GM19193 (cell line): ENCODE results near the gene SLC14A1.

Source experiments
- POLR2A ChIP-seq: IDR thresholded peaks from 4 replicates; pipeline ENCODE4 v1.6.1; 2011; ENCODE audit not compliant: insufficient read depth, insufficient read length; ENCODE audit errors: extremely low read depth

Gene SLC14A1

DNA sequence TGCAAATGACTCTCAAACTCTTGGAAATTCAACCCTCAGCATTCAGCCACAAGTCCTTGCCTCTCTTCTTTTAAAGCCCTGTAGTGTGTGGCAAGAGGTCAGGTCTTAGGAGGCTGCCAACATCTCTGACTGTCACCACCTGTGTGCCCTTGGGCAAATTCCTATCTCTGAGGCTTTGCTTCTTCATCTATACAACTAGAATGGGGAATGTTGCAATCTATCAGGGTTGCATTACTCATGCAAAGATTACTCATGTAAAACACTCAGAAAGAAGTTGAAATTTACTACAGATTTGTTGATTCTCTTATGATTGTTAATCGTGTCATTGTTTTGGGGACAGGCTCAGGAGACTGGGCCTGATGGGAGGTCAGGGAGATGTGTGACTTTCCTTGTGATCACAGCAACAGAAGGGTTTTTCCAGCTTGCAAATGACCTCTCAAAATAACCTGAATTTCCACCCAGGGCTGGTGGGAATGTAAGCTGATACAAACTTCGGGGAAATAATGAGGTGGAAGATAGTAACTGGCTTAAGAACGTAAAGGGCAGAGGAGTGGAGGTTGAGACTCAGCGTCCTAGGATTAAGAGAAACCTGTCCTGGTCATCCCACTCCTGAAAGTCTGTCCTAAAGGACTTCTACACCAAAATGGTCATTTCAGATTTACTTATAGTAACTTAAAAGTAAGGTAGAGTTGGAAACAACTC is 69.4 kb downstream of the SLC14A1 start:
- TF ChIP-seq POLR2A: no peak

GRCh38 chr18:45801416-45802004 is 77.5 kb downstream of the SLC14A1 start:
- TF ChIP-seq POLR2A: no peak
